Measurements from ENCODE around the gene PTDSS2. TPM values are rescaled to one million over a fixed set of nuclear protein-coding genes. Genes with fewer than 3 reads are reported as not detected.

Gene PTDSS2
- total and polyA plus RNA-seq, 2 experiments from 2014 or later, result 22.7 to 145 TPM

DNA sequence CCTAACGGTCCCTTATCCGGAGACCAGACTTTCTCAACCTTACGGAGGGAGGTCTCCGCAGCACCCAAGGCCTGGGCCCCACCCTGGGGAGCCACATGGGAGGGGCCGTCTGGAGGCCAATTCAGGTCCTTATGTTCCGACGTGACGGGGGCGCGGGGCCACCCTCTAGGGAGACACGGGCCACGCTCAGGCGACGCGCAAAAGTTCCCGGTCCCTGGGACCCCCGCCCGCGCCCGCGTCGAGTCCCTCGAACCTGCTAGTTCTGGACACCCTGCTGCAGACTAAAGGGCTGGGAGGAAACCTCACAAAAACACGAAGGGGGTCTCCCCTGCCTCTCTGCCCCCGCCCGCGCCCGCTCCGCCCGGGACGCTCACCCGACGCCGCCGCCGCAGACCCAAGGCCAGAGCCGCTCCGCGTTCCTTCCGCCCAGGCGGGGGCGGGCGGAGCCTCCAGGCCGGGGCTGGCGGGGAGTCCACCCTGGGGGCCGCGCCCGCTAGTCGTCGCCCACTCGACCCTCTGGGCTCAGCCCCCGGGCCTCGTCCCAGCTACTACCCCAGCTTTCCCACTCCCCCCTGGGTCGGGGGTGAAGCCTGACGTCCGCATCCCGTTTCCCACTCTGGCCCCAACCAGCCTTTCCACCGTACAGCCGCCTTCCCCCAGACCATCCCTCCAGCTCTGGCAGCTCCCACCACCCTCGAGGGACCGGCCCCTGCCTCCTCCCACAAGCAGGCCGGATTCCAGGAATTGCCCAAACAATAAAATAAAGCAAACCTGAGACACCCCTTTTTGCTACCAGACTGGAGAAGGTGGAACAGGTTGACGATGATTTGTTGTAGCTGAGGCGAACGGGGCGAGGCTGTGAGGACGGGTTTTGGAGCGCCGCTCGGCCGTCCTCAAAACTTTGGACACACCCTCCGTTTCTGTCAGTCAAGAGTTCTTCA lies 54.2 kb downstream of the PTDSS2 start (continued):
- TF ChIP-seq, protein P1, sequence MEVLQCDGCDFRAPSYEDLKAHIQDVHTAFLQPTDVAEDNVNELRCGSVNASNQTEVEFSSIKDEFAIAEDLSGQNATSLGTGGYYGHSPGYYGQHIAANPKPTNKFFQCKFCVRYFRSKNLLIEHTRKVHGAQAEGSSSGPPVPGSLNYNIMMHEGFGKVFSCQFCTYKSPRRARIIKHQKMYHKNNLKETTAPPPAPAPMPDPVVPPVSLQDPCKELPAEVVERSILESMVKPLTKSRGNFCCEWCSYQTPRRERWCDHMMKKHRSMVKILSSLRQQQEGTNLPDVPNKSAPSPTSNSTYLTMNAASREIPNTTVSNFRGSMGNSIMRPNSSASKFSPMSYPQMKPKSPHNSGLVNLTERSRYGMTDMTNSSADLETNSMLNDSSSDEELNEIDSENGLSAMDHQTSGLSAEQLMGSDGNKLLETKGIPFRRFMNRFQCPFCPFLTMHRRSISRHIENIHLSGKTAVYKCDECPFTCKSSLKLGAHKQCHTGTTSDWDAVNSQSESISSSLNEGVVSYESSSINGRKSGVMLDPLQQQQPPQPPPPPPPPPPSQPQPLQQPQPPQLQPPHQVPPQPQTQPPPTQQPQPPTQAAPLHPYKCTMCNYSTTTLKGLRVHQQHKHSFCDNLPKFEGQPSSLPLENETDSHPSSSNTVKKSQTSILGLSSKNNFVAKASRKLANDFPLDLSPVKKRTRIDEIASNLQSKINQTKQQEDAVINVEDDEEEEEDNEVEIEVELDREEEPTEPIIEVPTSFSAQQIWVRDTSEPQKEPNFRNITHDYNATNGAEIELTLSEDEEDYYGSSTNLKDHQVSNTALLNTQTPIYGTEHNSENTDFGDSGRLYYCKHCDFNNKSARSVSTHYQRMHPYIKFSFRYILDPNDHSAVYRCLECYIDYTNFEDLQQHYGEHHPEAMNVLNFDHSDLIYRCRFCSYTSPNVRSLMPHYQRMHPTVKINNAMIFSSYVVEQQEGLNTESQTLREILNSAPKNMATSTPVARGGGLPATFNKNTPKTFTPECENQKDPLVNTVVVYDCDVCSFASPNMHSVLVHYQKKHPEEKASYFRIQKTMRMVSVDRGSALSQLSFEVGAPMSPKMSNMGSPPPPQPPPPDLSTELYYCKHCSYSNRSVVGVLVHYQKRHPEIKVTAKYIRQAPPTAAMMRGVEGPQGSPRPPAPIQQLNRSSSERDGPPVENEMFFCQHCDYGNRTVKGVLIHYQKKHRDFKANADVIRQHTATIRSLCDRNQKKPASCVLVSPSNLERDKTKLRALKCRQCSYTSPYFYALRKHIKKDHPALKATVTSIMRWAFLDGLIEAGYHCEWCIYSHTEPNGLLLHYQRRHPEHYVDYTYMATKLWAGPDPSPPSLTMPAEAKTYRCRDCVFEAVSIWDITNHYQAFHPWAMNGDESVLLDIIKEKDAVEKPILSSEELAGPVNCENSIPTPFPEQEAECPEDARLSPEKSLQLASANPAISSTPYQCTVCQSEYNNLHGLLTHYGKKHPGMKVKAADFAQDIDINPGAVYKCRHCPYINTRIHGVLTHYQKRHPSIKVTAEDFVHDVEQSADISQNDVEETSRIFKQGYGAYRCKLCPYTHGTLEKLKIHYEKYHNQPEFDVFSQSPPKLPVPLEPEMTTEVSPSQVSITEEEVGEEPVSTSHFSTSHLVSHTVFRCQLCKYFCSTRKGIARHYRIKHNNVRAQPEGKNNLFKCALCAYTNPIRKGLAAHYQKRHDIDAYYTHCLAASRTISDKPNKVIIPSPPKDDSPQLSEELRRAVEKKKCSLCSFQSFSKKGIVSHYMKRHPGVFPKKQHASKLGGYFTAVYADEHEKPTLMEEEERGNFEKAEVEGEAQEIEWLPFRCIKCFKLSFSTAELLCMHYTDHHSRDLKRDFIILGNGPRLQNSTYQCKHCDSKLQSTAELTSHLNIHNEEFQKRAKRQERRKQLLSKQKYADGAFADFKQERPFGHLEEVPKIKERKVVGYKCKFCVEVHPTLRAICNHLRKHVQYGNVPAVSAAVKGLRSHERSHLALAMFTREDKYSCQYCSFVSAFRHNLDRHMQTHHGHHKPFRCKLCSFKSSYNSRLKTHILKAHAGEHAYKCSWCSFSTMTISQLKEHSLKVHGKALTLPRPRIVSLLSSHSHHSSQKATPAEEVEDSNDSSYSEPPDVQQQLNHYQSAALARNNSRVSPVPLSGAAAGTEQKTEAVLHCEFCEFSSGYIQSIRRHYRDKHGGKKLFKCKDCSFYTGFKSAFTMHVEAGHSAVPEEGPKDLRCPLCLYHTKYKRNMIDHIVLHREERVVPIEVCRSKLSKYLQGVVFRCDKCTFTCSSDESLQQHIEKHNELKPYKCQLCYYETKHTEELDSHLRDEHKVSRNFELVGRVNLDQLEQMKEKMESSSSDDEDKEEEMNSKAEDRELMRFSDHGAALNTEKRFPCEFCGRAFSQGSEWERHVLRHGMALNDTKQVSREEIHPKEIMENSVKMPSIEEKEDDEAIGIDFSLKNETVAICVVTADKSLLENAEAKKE (CRISPR knock-in tag; IDR thresholded peaks at IDR 0.05), result no peak
- TF ChIP-seq POLR2AphosphoS5 (IDR thresholded peaks at IDR 0.05; ENCODE audit: low read depth) (no peak), ZNF331 (CRISPR knock-in tag; IDR thresholded peaks at IDR 0.05; ENCODE audit: low read depth) (no peak), EZH2phosphoT487 (IDR thresholded peaks at IDR 0.05; ENCODE audit: unreplicated experiment) (no peak), CREB1 (CRISPR knock-in tag; IDR thresholded peaks at IDR 0.05; ENCODE audit: low read depth) (no peak)
- TF ChIP-seq, protein P2, sequence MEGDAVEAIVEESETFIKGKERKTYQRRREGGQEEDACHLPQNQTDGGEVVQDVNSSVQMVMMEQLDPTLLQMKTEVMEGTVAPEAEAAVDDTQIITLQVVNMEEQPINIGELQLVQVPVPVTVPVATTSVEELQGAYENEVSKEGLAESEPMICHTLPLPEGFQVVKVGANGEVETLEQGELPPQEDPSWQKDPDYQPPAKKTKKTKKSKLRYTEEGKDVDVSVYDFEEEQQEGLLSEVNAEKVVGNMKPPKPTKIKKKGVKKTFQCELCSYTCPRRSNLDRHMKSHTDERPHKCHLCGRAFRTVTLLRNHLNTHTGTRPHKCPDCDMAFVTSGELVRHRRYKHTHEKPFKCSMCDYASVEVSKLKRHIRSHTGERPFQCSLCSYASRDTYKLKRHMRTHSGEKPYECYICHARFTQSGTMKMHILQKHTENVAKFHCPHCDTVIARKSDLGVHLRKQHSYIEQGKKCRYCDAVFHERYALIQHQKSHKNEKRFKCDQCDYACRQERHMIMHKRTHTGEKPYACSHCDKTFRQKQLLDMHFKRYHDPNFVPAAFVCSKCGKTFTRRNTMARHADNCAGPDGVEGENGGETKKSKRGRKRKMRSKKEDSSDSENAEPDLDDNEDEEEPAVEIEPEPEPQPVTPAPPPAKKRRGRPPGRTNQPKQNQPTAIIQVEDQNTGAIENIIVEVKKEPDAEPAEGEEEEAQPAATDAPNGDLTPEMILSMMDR (conservative IDR thresholded peaks at IDR 0.05; ENCODE audit: low read depth in 2 of 2), result no peak

Measured in GM23338 (cell line).